Measurements from ENCODE around the gene ERF. TPM values are rescaled to one million over a fixed set of nuclear protein-coding genes. Genes with fewer than 3 reads are reported as not detected.
A peak's percentile ranks its signal among the peaks of the same experiment; 100 is the strongest.

Gene ERF
- total RNA-seq (2021; ENCODE audit: unreplicated experiment) (96.1 TPM), Bru-seq, nascent RNA (percentile 80 among the genes with signal in this experiment), BruChase-seq, experiment 1, labeled RNA remaining after a 6-hour chase (percentile 92 among the genes with signal in this experiment), BruChase-seq, experiment 2, labeled RNA remaining after a 2-hour chase (percentile 98 among the genes with signal in this experiment)
- 55.7 and 62.1 TPM in 2 replicates for polyA plus RNA-seq (2012)
- long read RNA-seq, partial matches to known transcripts = 1 of 3 reads
- long read RNA-seq, other reads (novel, unspliced or antisense) = 1 of 3 reads

GRCh38 chr19:42254850-42255765 is at the start of gene ERF:
Gene ERF (minus strand): TSS chr19:42255128. CDS start chr19:42254999, 129 bp downstream.
- H3K4me3 ChIP-seq (replicated peaks in 1 of 2; ENCODE audit: low read depth in 1 of 2, low read length in 2 of 2) = peak within 1 kb of the TSS; percentile 94 to 96
- H3K27ac ChIP-seq (ENCODE audit: low read depth, low read length) = peak within 1 kb of the TSS; percentile 99
- H3K4me2 ChIP-seq (ENCODE audit: low read length) = peak within 1 kb of the TSS; percentile 96
- H3K9me2 ChIP-seq (ENCODE audit: insufficient read depth) = no peaks in the 10 kb centered on the region
- peaks cover 45 to 62% of the 10 kb centered on the region in 2 experiments for H3K4me1 ChIP-seq (ENCODE audit: control insufficient read depth in 1 of 2, insufficient read depth in 2 of 2, low read length in 2 of 2)
- no TSS peak for BruUV-seq (replicated peaks)
- intact Hi-C loops (cut with micrococcal nuclease) = no loop called here
- POLR2A ChIA-PET = interaction anchor here (1.2 to 1.7 kb wide), 2 partner anchors 8 to 24 kb away, joined by 3 to 6 read pairs; no protein-coding TSS in a partner anchor
- no peaks in the 10 kb centered on the region for H3K9me3 ChIP-seq (ENCODE audit: control insufficient read depth in 1 of 2, insufficient read depth in 1 of 2, low read depth in 1 of 2, low read length in 2 of 2)
- H3K9ac ChIP-seq (ENCODE audit: low read length) = peak within 1 kb of the TSS; percentile 100
- CTCF ChIA-PET = no interaction called here
- DNase-seq (ENCODE audit: low read depth, low spot score) = peak; percentile 65
- H4K20me1 ChIP-seq (ENCODE audit: insufficient read depth) = peaks cover 3% of the 10 kb centered on the region; the same call in 1 of the 2 replicates
- no peak within 1 kb of the TSS for H2AFZ ChIP-seq (ENCODE audit: low read depth, low read length, poor library complexity, severe bottlenecking)
- no peaks in the 10 kb centered on the region for H3K27me3 ChIP-seq (ENCODE audit: insufficient read depth, low read length)
- H3K36me3 ChIP-seq (ENCODE audit: control insufficient read depth in 1 of 2, insufficient read depth in 2 of 2, low read length in 2 of 2) = peaks cover 0 to 3% of the 10 kb centered on the region in 2 experiments; a peak in 2 of 4 replicates
- H3K79me2 ChIP-seq (ENCODE audit: insufficient read depth, low read length) = peaks cover 44% of the 10 kb centered on the region
- RAD21 ChIA-PET (ENCODE audit: low non-redundant PET in 1 of 2, low total read pairs in 2 of 2, uncharacterized antibody in 2 of 2, unreplicated experiment in 2 of 2) = no interaction called here
- ATAC-seq = peak; percentile 69
- no peak for TF ChIP-seq FOSL1 (IDR thresholded peaks at IDR 0.05; ENCODE audit: low read depth)
- peak; percentile 97 for TF ChIP-seq EGR1 (IDR thresholded peaks at IDR 0.05; ENCODE audit: low read depth)
- 0 out of 2 replicates have a peak, but pooled peaks have one; percentile 58 for TF ChIP-seq SIN3A (IDR thresholded peaks at IDR 0.05; ENCODE audit: low read depth)
- peak; percentile 95 for TF ChIP-seq POLR2AphosphoS5 (IDR thresholded peaks at IDR 0.05; ENCODE audit: low read depth, low read length)
- no peak for TF ChIP-seq EZH2 (IDR thresholded peaks at IDR 0.05)
- peak; percentile 53 for TF ChIP-seq POLR2A (IDR thresholded peaks at IDR 0.05; ENCODE audit: borderline replicate concordance, extremely low read depth, insufficient read depth, insufficient read length)
- TF ChIP-seq SP1 (IDR thresholded peaks at IDR 0.05; ENCODE audit: low read depth) = peak; percentile 74
- TF ChIP-seq CEBPB (IDR thresholded peaks at IDR 0.05; ENCODE audit: low read depth) = no peak
- peak; percentile 83 for TF ChIP-seq TCF7L2 (IDR thresholded peaks at IDR 0.05; ENCODE audit: borderline replicate concordance, extremely low read depth, insufficient read depth, insufficient read length)
